Measurements from ENCODE around the gene TAOK1. TPM values are rescaled to one million over a fixed set of nuclear protein-coding genes. Genes with fewer than 3 reads are reported as not detected.

The TAOK1 gene
- total RNA-seq, 1 donor from 2014 or later = 89.1 TPM

GRCh38 chr17:29583324-29584248 lies 193.4 kb downstream of the TAOK1 start:
- no peak for DNase-seq (ENCODE audit: low spot score, unreplicated experiment)
- Mint-ChIP-seq H3K27me3 (no peaks in the 10 kb centered on the region), H3K4me3 (ENCODE audit: low read depth) (no peak overlapping the region)

GRCh38 chr17:29584452-29585079 lies 194.4 kb downstream of the TAOK1 start:
- Mint-ChIP-seq H3K27me3 (no peaks in the 10 kb centered on the region), H3K36me3 (ENCODE audit: insufficient read depth) (peaks cover 8% of the 10 kb centered on the region), H3K9me3 (ENCODE audit: low read depth) (no peaks in the 10 kb centered on the region), H3K4me3 (ENCODE audit: low read depth) (no peak overlapping the region), H3K27ac (no peak overlapping the region), H3K4me1 (ENCODE audit: low read depth) (peaks cover 15% of the 10 kb centered on the region)
- no peak for DNase-seq (ENCODE audit: low spot score, unreplicated experiment)
- TF ChIP-seq CTCF (IDR thresholded peaks at IDR 0.05; ENCODE audit: unreplicated experiment) = no peak

More at GRCh38 chr17:29583324-29584248, 193.4 kb downstream of the TAOK1 start:
- Mint-ChIP-seq H3K4me1 (ENCODE audit: low read depth) (peaks cover 15% of the 10 kb centered on the region), H3K36me3 (ENCODE audit: insufficient read depth) (peaks cover 11% of the 10 kb centered on the region), H3K9me3 (ENCODE audit: low read depth) (no peaks in the 10 kb centered on the region), H3K27ac (no peak overlapping the region)
- TF ChIP-seq CTCF (IDR thresholded peaks at IDR 0.05; ENCODE audit: unreplicated experiment) = no peak

GRCh38 chr17:29585080-29585751 lies 195.1 kb downstream of the TAOK1 start:
- no peak overlapping the region for H3K4me3 Mint-ChIP-seq (ENCODE audit: low read depth)
- H3K27ac Mint-ChIP-seq = no peak overlapping the region
- H3K27me3 Mint-ChIP-seq = no peaks in the 10 kb centered on the region
- no peaks in the 10 kb centered on the region for H3K9me3 Mint-ChIP-seq (ENCODE audit: low read depth)
- H3K4me1 Mint-ChIP-seq (ENCODE audit: low read depth) = peaks cover 19% of the 10 kb centered on the region
- TF ChIP-seq CTCF (IDR thresholded peaks at IDR 0.05; ENCODE audit: unreplicated experiment) = peak; percentile 10
- peaks cover 4% of the 10 kb centered on the region for H3K36me3 Mint-ChIP-seq (ENCODE audit: insufficient read depth)
- DNase-seq (ENCODE audit: low spot score, unreplicated experiment) = no peak

GRCh38 chr17:29586676-29587469 lies 196.7 kb downstream of the TAOK1 start:
- Mint-ChIP-seq H3K9me3 (ENCODE audit: low read depth) (no peaks in the 10 kb centered on the region), H3K27me3 (no peaks in the 10 kb centered on the region), H3K4me3 (ENCODE audit: low read depth) (no peak overlapping the region), H3K4me1 (ENCODE audit: low read depth) (peaks cover 26% of the 10 kb centered on the region), H3K27ac (no peak overlapping the region), H3K36me3 (ENCODE audit: insufficient read depth) (peaks cover 3% of the 10 kb centered on the region)
- TF ChIP-seq CTCF (IDR thresholded peaks at IDR 0.05; ENCODE audit: unreplicated experiment) = no peak
- DNase-seq (ENCODE audit: low spot score, unreplicated experiment) = no peak

All from progenitor cell of endocrine pancreas (in vitro differentiated cells).